HepG2 (cell line): ENCODE results near the gene ADAMTSL3. TPM values are rescaled to one million over a fixed set of nuclear protein-coding genes. Genes with fewer than 3 reads are reported as not detected.

Experiments
- ATAC-seq: fragments of 200-7000 bp; cut with Tn5 transposase; 3 replicates; pipeline ENCODE4 v1.9.1; 2020; ENCODE audit warnings: mild to moderate bottlenecking, moderate library complexity
- BruUV-seq: library from RNA; stranded (reverse); fragments of 400-500 nt; replicated peaks from 2 replicates; lab custom pipeline; 2021; lab: Mats Ljungman, UMichigan
- CTCF ChIA-PET: fragments of 300-600 bp; formaldehyde crosslinking; extraction: SDS; loops from one replicate; lab custom pipeline; 2021; ENCODE audit warnings: low total read pairs, inconsistent platforms, low intra/inter-chr PET ratio; lab: Yijun Ruan, JAX
- POLR2A ChIA-PET: fragments of 350-600 bp; sonication (Branson Sonifier 250); formaldehyde crosslinking; loops from one replicate; lab custom pipeline; 2020; ENCODE audit warnings: antibody characterized with exemption, inconsistent platforms; lab: Yijun Ruan, JAX
- DNase-seq: peaks from one replicate; pipeline ENCODE4 v3.0.0-alpha.2; 2015; ENCODE audit warnings: low spot score
- FAIRE-seq: peaks from 3 replicates; lab custom pipeline; 2011; peaks lifted over from hg19 to GRCh38; lab: Jason Lieb, UNC
- H2AFZ ChIP-seq: one replicate; pipeline ENCODE4 v1.6.1; 2011; ENCODE audit warnings: low read length, inconsistent platforms
- H3K27ac ChIP-seq: fragments of 300-600 bp; 3 replicates; pipeline ENCODE4 v1.8.0; 2011; ENCODE audit warnings: mixed run types, mild to moderate bottlenecking, mixed read lengths, low read length, inconsistent platforms; ENCODE audit not compliant: insufficient read depth; ENCODE audit errors: extremely low read length
- H3K27me3 ChIP-seq, 2 experiments: fragments of 200-600 bp in 1 of 2; 2 replicates in 1 of 2; 3 replicates in 1 of 2; pipeline versions ENCODE4 v1.6.0 to v1.8.0; 2011; ENCODE audit warnings: low read length in 2 of 2, mild to moderate bottlenecking in 2 of 2, moderate library complexity in 2 of 2, inconsistent platforms in 1 of 2; ENCODE audit not compliant: insufficient read depth in 2 of 2, control insufficient read depth in 1 of 2
- H3K36me3 ChIP-seq, 2 experiments: fragments of 200-600 bp in 1 of 2; replicated peaks in 1 of 2; 2 replicates in 1 of 2; 3 replicates in 1 of 2; pipeline versions ENCODE4 v1.5.1 to v1.8.0; 2011; ENCODE audit warnings: low read length in 2 of 2, inconsistent platforms in 1 of 2; ENCODE audit not compliant: insufficient read depth in 2 of 2, control insufficient read depth in 1 of 2
- H3K4me1 ChIP-seq: 2 replicates; pipeline ENCODE4 v1.5.1; 2012; ENCODE audit warnings: low read length, inconsistent platforms; ENCODE audit not compliant: insufficient read depth
- H3K4me2 ChIP-seq: 2 replicates; pipeline ENCODE4 v1.6.0; 2011; ENCODE audit warnings: low read depth, low read length, inconsistent platforms
- H3K4me3 ChIP-seq, 3 experiments: fragments of 200-600 bp in 1 of 3; sonication (generic), shearing (Covaris generic) in 1 of 3; replicated peaks in 1 of 3; 2 replicates each; pipeline ENCODE4 v1.5.1; 2011 to 2016; ENCODE audit warnings: low read length in 3 of 3, inconsistent platforms in 2 of 3, low read depth in 2 of 3, mild to moderate bottlenecking in 2 of 3, control low read depth in 1 of 3, mixed read lengths in 1 of 3; ENCODE audit not compliant: insufficient read depth in 1 of 3
- H3K79me2 ChIP-seq: one replicate; pipeline ENCODE4 v1.6.1; 2011; ENCODE audit warnings: low read length, inconsistent platforms; ENCODE audit not compliant: insufficient read depth
- H3K9ac ChIP-seq: 2 replicates; pipeline ENCODE4 v1.6.0; 2011; ENCODE audit warnings: mild to moderate bottlenecking, low read depth, low read length, inconsistent platforms; ENCODE audit not compliant: insufficient read depth
- H3K9me3 ChIP-seq: 2 replicates; pipeline ENCODE4 v1.5.1; 2012; ENCODE audit warnings: mild to moderate bottlenecking, low read length
- H4K20me1 ChIP-seq: 2 replicates; pipeline ENCODE4 v1.6.0; 2011; ENCODE audit warnings: inconsistent platforms, mild to moderate bottlenecking, low read length, moderate library complexity; ENCODE audit not compliant: insufficient read depth
- MBD4 ChIP-seq: IDR thresholded peaks from 2 replicates; pipeline ENCODE4 v1.6.1; 2012; ENCODE audit warnings: low read length, inconsistent platforms, borderline replicate concordance
- RAD21 ChIP-seq: fragments of 450-650 bp; formaldehyde crosslinking; IDR thresholded peaks from 2 replicates; pipeline ENCODE4 v1.5.0; 2020; ENCODE audit warnings: mild to moderate bottlenecking
- RAD51 ChIP-seq: fragments of 450-650 bp; IDR thresholded peaks from 2 replicates; pipeline ENCODE4 v1.6.1; 2016; ENCODE audit warnings: borderline replicate concordance
- RNF2 ChIP-seq: fragments of 450-650 bp; conservative IDR thresholded peaks from 2 replicates; pipeline ENCODE4 v1.6.1; 2016; ENCODE audit warnings: low read depth
- RNF219 ChIP-seq: sonication (generic); formaldehyde crosslinking; IDR thresholded peaks from 2 replicates; pipeline ENCODE4 v1.5.0; 2020; ENCODE audit warnings: mild to moderate bottlenecking, missing genetic modification reagents
- SIN3A ChIP-seq: IDR thresholded peaks from 2 replicates; pipeline ENCODE4 v1.6.1; 2011; ENCODE audit warnings: low read depth, mild to moderate bottlenecking, control low read depth, low read length, borderline replicate concordance
- TFAP4 ChIP-seq: sonication (generic); IDR thresholded peaks from 2 replicates; pipeline ENCODE4 v1.6.1; 2016; ENCODE audit warnings: low read depth, borderline replicate concordance
- U2AF1 ChIP-seq: fragments of 200-400 bp; formaldehyde crosslinking; optimal IDR thresholded peaks from 2 replicates; pipeline ENCODE3; 2017; ENCODE audit warnings: mild to moderate bottlenecking, low read depth, low read length
- ZNF781 ChIP-seq: sonication (generic); formaldehyde crosslinking; IDR thresholded peaks from 2 replicates; pipeline ENCODE4 v1.5.1; 2020; ENCODE audit warnings: borderline replicate concordance, mild to moderate bottlenecking, missing genetic modification reagents; ENCODE audit errors: not compliant biosample characterization
- ZNF784 ChIP-seq: sonication (generic); formaldehyde crosslinking; IDR thresholded peaks from 2 replicates; pipeline ENCODE4 v1.5.1; 2020; ENCODE audit warnings: missing genetic modification reagents, mild to moderate bottlenecking, borderline replicate concordance
- WGBS: methylation state at CpG from one replicate; pipeline ENCODE4 v1.1.6; 2017; ENCODE audit warnings: low lambda C conversion rate; 5-methylcytosine and 5-hydroxymethylcytosine counted together
- in situ Hi-C: cut with HindIII; loops from 2 replicates; pipeline ENCODE4 v1.10.0; 2017; ENCODE audit warnings: low pct_unique_long_range_greater_than_20kb; ENCODE audit not compliant: extremely low pct_ligation_motif_present
- intact Hi-C: fragments of 100-400 bp; cut with micrococcal nuclease; formaldehyde crosslinking; loops from one replicate; pipeline ENCODE4 v1.10.0; 2022; ENCODE audit not compliant: unreplicated experiment
- polyA plus RNA-seq, 8 experiments: library from polyadenylated mRNA; depleted of rRNA in 3 of 8; stranded (reverse) in 7 of 8; unstranded in 1 of 8; fragments of >200 nt; fragmentation: Illumina TruSeq in 4 of 8; extraction: Trizol in 4 of 8; gene quantifications; 2 replicates each; pipeline versions ENCODE4 v1.2.1 to v1.2.3, GENCODE V29; 2011 to 2016; ENCODE audit warnings: low read depth in 4 of 8, missing spikeins in 1 of 8, mixed read lengths in 1 of 8; ENCODE audit not compliant: insufficient read depth in 1 of 8
- total RNA-seq, 5 experiments: library from RNA; depleted of rRNA; stranded (reverse); fragments of >200 nt; fragmentation: Illumina TruSeq; extraction: Trizol; gene quantifications; 2 replicates each; pipeline ENCODE4 v1.2.3, GENCODE V29; 2016; ENCODE audit warnings: low read depth in 1 of 5

Gene ADAMTSL3
- total and polyA plus RNA-seq, 2 of the 13 experiments (the other 11 are each of a cell fraction or from before 2014, with no cell fraction given) = 0.04 to 0.09 TPM

- no peak for TF ChIP-seq ZNF784 (CRISPR knock-in tag)
Observed at GRCh38 chr15:83940136-83940535, 286.2 kb downstream of the ADAMTSL3 start (continued).

GRCh38 chr15:83943043-83943442 is 289.1 kb downstream of the ADAMTSL3 start:
- no TSS peak for BruUV-seq
- intact Hi-C loops (no loop called here), in situ Hi-C loops (no loop called here)

More at GRCh38 chr15:83943043-83943442, 289.1 kb downstream of the ADAMTSL3 start:
- ChIA-PET CTCF (no interaction called here), POLR2A (no interaction called here)
- no peaks in the 10 kb centered on the region for H3K36me3 ChIP-seq
- no peak for DNase-seq
- no peak overlapping the region for H2AFZ ChIP-seq
- no peak overlapping the region for H3K4me3 ChIP-seq
- no peak overlapping the region for H3K4me2 ChIP-seq
- no peak for FAIRE-seq
- no peaks in the 10 kb centered on the region for H3K4me1 ChIP-seq
- no peaks in the 10 kb centered on the region for H3K79me2 ChIP-seq
- 0% methylated on average over 3 of the region's 3 CpGs for WGBS
- TF ChIP-seq RNF2 (no peak), RAD21 (CRISPR knock-in tag) (no peak), U2AF1 (no peak), MBD4 (no peak), RAD51 (no peak), SIN3A (no peak), TFAP4 (no peak), ZNF781 (CRISPR knock-in tag) (no peak), RNF219 (CRISPR knock-in tag) (no peak)
- no peaks in the 10 kb centered on the region for H4K20me1 ChIP-seq
- H3K9me3 ChIP-seq = no peaks in the 10 kb centered on the region
- no peak for ATAC-seq
- H3K9ac ChIP-seq = no peak overlapping the region
- no peak overlapping the region for H3K27ac ChIP-seq
- no peaks in the 10 kb centered on the region for H3K27me3 ChIP-seq
